Activated B cell treated with CpG ODN at 0.5 μM for 24 hours (primary cell): ENCODE measurements around the gene IGF2BP2. TPM values are rescaled to one million over a fixed set of nuclear protein-coding genes. Genes with fewer than 3 reads are reported as not detected.
"Not testable (repeated sequence)": the region's sequence is repeated elsewhere in the genome, so short reads cannot be mapped to it uniquely, and the experiment has no call there.

Experiments used
- ATAC-seq: fragments of 200-7000 bp; cut with Tn5 transposase; one replicate; pipeline ENCODE4 v1.10.0; 2021; ENCODE audit warnings: low read depth, mild to moderate bottlenecking, moderate library complexity
- CTCF ChIA-PET: fragments of 350-600 bp; sonication (Branson Sonifier 250); formaldehyde crosslinking; loops from one replicate; lab custom pipeline; 2021; ENCODE audit warnings: antibody characterized with exemption; lab: Charles Lee
- POLR2A ChIA-PET: fragments of 350-600 bp; sonication (Branson Sonifier 250); formaldehyde crosslinking; loops from one replicate; lab custom pipeline; 2021; ENCODE audit warnings: antibody characterized with exemption; lab: Charles Lee
- DNase-seq: peaks from one replicate; pipeline ENCODE4 v3.0.0; 2022
- H3K27ac Mint-ChIP-seq: one replicate; pipeline ENCODE4 v1.8.0; 2020; ENCODE audit warnings: mixed read lengths
- H3K27me3 Mint-ChIP-seq: one replicate; pipeline ENCODE4 v1.8.0; 2021; ENCODE audit warnings: mixed read lengths
- H3K36me3 Mint-ChIP-seq: one replicate; pipeline ENCODE4 v1.8.0; 2021; ENCODE audit warnings: low read depth, mixed read lengths
- H3K4me1 Mint-ChIP-seq: one replicate; pipeline ENCODE4 v1.8.0; 2021; ENCODE audit warnings: mixed read lengths
- H3K4me3 Mint-ChIP-seq: one replicate; pipeline ENCODE4 v1.8.0; 2020; ENCODE audit warnings: mild to moderate bottlenecking, mixed read lengths
- H3K9me3 Mint-ChIP-seq: one replicate; pipeline ENCODE4 v1.8.0; 2020; ENCODE audit warnings: mixed read lengths
- intact Hi-C: fragments of 100-400 bp; cut with micrococcal nuclease; formaldehyde crosslinking; loops from one replicate; pipeline ENCODE4 v1.15.1; 2024
- total RNA-seq: library from RNA; stranded (reverse); gene quantifications from 2 replicates; pipeline ENCODE4 v1.2.3, GENCODE V29; 2022
- TF ChIP-seq, protein P1 (sequence below): fragments of 200-600 bp; IDR thresholded peaks from one replicate; pipeline ENCODE4 v1.8.0; 2022; ENCODE audit warnings: antibody characterized with exemption, mild to moderate bottlenecking

The IGF2BP2 gene
- total RNA-seq, 1 donor from 2014 or later, result 0.69 TPM

DNA sequence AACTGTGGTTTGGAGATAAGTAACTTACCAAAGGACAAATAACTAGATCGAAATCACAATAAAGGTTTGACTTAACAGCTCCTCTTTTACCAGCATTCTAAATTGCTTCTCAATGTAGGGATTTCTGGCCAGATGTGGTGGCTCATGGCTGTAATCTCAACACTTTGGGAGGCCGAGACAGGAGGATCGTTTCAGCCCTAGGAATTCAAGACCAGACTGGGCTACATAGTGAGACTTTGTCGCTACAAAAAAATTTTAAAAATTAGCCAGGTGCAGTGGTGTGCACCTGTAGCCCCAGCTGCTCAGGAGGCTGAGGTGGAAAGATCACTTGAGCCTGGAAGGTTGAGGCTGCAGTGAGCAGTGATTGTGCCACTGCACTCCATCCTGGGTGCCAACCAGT lies 17.4 kb upstream of the IGF2BP2 start:
- no peaks in the 10 kb centered on the region for H3K9me3 Mint-ChIP-seq
- H3K36me3 Mint-ChIP-seq, result no peaks in the 10 kb centered on the region
- no peak overlapping the region for H3K4me3 Mint-ChIP-seq
- POLR2A ChIA-PET, result no interaction called here
- no peak for DNase-seq
- CTCF ChIA-PET, result no interaction called here
- TF ChIP-seq, protein P1, sequence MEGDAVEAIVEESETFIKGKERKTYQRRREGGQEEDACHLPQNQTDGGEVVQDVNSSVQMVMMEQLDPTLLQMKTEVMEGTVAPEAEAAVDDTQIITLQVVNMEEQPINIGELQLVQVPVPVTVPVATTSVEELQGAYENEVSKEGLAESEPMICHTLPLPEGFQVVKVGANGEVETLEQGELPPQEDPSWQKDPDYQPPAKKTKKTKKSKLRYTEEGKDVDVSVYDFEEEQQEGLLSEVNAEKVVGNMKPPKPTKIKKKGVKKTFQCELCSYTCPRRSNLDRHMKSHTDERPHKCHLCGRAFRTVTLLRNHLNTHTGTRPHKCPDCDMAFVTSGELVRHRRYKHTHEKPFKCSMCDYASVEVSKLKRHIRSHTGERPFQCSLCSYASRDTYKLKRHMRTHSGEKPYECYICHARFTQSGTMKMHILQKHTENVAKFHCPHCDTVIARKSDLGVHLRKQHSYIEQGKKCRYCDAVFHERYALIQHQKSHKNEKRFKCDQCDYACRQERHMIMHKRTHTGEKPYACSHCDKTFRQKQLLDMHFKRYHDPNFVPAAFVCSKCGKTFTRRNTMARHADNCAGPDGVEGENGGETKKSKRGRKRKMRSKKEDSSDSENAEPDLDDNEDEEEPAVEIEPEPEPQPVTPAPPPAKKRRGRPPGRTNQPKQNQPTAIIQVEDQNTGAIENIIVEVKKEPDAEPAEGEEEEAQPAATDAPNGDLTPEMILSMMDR, result no peak
- intact Hi-C loops, result no loop called here
- no peaks in the 10 kb centered on the region for H3K4me1 Mint-ChIP-seq
- peaks cover 17% of the 10 kb centered on the region for H3K27me3 Mint-ChIP-seq
- no peak for ATAC-seq
- no peak overlapping the region for H3K27ac Mint-ChIP-seq

DNA sequence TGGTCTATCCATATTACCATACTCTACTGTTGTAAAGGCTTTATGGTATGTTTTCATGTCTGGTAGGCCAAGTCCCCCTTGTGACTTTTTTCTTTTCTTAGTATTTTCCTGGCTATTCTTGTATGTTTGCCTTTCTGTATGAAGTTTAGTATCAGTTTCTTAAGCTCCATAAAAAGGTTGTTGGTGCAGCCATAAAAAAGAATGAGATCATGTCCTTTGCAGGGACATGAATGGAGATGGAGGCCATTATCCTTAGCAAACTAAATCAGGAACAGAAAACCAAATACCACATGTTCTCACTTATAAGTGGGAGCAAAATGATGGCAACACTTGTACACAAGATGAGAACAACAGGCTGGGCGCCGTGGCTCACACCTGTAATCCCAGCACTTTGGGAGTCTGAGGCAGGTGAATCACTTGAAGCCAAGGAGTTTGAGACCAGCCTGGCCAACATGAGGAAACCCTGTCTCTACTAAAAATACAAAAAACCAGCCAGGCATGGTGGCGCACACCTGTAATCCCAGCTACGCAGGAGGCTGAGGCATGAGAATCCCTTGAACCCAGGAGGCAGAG lies 13.7 kb upstream of the IGF2BP2 start:
- H3K27me3 Mint-ChIP-seq, result peaks cover 10% of the 10 kb centered on the region
- H3K27ac Mint-ChIP-seq, DNase-seq, H3K36me3 Mint-ChIP-seq, H3K4me3 Mint-ChIP-seq, ATAC-seq, intact Hi-C loops, H3K9me3 Mint-ChIP-seq, H3K4me1 Mint-ChIP-seq, POLR2A ChIA-PET: not testable (repeated sequence)
- CTCF ChIA-PET, result interaction anchor here (1.0 kb wide), 1 partner anchor 70 kb away, joined by 3 read pairs; no protein-coding TSS in a partner anchor

DNA sequence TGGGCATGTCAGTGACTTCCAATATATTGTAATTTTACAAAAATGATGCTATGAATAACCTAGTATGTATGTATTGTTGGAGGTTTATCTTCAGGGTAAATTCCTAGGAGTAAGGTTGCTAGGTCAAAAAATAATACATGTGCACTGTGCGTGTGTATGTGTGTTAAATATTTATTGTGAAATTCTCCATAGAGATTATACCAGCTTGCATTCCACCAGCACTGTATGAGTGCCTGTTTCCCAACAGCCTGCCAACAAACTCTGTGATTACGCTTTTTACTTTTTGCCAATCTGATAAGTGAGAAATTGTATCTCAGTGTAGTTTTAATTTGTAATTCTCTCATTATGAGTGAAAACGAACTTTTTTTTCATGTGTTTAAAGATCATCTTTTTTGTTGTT lies 12.6 kb upstream of the IGF2BP2 start:
- Mint-ChIP-seq H3K4me1 (no peaks in the 10 kb centered on the region), H3K27ac (no peak overlapping the region), H3K36me3 (no peaks in the 10 kb centered on the region), H3K27me3 (peaks cover 10% of the 10 kb centered on the region), H3K4me3 (no peak overlapping the region), H3K9me3 (no peaks in the 10 kb centered on the region)
- ChIA-PET CTCF (no interaction called here), POLR2A (no interaction called here)
- no peak for DNase-seq
- intact Hi-C loops, result no loop called here
- TF ChIP-seq, protein P1, result no peak
- ATAC-seq, result no peak

DNA sequence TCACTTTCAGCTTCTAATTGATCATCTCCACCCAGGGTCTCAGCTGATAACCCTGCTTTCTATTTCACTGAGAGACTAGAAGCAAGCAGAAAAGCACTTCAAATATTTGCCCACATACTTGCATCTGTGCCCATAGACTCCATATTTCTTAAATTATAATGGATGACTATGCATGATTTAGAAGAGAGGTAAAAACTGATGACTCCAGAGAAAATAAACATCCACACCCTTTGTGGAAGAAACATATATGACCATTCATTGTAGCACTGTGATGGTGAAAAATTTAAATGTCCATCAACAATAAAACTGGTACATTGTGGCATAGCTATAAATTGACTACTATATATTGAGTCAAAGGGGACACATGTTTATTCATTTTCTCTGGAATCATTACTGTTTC lies 7.1 kb upstream of the IGF2BP2 start:
- no peak for ATAC-seq
- intact Hi-C loops, result no loop called here
- H3K4me1 Mint-ChIP-seq, result no peaks in the 10 kb centered on the region
- H3K27ac Mint-ChIP-seq, result no peak overlapping the region
- H3K27me3 Mint-ChIP-seq, result peaks cover 25% of the 10 kb centered on the region
- CTCF ChIA-PET, result no interaction called here
- H3K9me3 Mint-ChIP-seq, result no peaks in the 10 kb centered on the region
- POLR2A ChIA-PET, result no interaction called here
- TF ChIP-seq, protein P1, result no peak
- H3K4me3 Mint-ChIP-seq, result no peak overlapping the region
- DNase-seq, result no peak
- H3K36me3 Mint-ChIP-seq, result no peaks in the 10 kb centered on the region

DNA sequence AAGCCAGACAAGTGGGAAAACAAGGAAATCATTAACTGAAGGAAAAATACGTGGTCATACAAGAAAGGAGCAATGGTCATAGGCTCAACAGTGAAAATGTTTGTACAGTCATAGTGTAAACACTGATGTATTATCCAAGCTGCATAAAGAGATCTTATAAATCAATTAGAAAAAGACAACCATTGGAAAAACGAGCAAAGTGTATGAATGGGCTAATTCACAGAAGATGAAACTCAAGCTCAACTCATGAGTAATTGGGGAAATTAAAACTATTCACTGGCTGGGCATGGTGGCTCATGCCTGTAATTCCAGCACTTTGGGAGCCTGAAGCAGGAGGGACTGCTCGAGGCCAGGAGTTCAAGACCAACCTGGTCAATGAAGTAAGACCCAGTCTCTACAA lies 6.4 kb upstream of the IGF2BP2 start:
- ATAC-seq, result no peak
- Mint-ChIP-seq H3K4me3 (no peak overlapping the region), H3K27me3 (peaks cover 33% of the 10 kb centered on the region), H3K27ac (no peak overlapping the region), H3K4me1 (peaks cover 6% of the 10 kb centered on the region), H3K36me3 (no peaks in the 10 kb centered on the region), H3K9me3 (no peaks in the 10 kb centered on the region)
- ChIA-PET CTCF (no interaction called here), POLR2A (no interaction called here)
- intact Hi-C loops, result no loop called here
- no peak for DNase-seq
- TF ChIP-seq, protein P1, result no peak
